GM18499 (cell line): ENCODE measurements around the gene SPTBN1.

Experiments used
- ATAC-seq: cut with Tn5 transposase; IDR thresholded peaks from one replicate; pipeline ENCODE4 v1.9.1; 2021; ENCODE audit warnings: moderate number of reproducible peaks; ENCODE audit not compliant: insufficient read depth, unreplicated experiment

The SPTBN1 gene

DNA sequence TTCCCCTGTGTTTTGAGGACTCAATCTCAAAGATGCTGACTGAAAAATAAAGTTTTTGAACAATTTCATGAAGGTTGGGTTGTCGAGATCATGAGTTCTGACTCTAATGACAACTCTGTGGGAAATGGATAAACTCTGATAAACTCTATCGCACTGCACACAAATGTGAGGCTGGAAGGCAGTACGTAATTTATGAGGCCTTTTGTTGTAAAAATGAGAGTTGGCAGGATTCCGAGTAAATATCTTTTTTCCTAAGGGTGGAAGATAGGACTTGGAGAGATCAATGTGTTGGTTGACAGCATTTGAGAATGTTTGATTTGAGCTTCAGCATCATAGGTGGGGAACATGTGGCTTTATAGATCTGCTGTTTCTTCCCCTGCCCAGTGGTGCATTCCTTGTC, 90.4 kb downstream of the SPTBN1 start:
- ATAC-seq, result no peak

DNA sequence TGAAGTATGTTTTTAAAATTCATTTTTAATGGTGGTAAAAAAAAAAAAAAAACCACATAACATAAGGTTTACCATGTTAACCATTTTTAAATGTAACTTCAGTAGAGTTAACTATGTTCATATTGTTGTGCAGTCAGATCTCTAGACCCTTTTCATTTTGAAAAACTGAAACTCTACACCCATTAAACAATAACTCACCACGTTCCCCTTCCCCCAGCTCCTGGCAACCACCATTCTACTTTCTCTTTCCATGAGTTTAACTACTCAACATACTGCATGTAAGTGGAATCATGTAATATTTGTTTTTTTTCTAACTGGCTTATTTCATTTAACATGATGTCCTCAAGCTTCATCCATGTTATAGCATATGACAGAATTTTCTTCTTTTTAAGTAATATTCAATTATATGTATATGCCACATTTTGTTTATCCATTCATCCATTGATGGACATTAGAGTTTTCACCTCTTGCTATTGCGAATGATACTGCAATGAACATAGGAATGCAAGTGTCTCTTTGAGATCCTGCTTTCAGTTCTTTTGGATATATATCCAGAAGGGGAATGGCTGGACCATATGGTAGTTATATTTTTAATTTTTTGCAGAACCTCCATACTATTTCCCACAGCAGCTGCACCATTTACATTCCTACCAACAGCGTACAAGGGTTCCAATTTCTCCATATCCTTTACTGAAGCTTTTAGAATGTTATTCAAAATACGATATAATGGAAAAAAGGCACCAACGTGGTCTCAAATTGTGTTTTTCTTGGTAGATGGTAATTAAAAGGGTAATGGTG, 91.0 kb downstream of the SPTBN1 start:
- ATAC-seq, result no peak

DNA sequence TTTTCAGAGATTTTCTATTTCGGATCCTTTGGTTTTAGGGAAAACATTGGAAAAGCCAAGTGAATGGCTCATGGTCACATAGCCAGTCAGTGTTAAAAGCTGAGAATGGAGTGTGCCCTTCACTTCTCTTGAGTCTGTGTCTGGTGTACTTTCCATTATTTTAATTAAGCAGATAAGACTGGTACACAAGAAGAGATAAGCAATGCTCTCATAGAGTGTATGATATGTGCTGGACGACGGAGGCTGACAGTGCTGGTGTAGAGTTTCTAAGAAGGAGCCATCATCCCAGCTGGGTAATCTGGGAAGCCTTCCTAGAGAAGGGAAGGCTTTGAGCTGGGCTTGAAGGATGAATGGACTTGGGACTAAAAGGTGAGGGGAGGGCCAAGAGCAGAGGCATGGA, 93.3 kb downstream of the SPTBN1 start:
- no peak for ATAC-seq

DNA sequence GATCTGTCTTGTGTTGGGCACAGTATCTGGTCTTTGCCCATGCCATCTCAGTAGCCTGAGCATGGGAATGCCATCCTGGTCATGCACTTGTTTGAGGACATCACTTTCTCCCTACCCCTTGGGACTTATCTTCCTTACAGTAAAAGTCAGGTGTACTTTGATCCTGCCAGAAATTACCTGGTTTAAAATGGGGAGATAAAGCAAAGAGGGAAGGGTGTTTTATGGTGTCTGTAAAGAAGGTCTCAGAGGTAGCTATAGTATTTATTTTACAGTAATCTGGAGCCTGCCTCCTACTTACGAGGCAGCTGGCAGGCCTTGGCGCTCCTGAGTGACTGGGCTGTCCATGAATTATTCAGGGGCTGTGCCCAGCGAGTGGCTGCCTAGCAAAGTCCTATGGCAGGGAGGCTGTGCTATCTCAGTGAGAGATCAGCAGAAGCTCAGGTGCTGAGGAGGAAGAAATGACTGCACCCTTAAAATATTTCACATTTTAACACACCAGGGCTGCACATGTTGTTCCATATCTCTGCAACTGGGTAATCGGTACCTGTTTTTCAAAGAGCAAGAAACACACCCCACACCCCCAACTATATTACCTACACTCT, 93.9 kb downstream of the SPTBN1 start:
- ATAC-seq, result no peak

DNA sequence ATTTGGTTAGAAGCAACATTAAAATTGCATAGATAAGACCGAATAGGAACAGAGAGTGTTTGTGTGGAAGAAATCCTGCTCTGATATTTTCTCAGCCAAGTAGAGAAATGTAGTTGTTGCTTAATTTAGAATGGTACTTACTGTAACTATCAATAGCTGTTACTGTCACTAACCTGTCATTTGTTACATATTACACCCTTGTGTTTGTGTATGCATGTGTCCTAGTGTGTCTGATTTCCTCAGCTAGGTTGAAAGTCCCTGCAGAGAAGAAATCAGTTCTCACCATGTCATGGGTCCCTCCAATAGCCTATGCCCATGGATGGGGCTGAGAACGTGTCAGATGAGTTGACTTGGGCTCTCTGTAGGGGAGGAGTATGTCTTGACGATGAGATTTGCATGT, 94.4 kb downstream of the SPTBN1 start:
- ATAC-seq, result no peak

DNA sequence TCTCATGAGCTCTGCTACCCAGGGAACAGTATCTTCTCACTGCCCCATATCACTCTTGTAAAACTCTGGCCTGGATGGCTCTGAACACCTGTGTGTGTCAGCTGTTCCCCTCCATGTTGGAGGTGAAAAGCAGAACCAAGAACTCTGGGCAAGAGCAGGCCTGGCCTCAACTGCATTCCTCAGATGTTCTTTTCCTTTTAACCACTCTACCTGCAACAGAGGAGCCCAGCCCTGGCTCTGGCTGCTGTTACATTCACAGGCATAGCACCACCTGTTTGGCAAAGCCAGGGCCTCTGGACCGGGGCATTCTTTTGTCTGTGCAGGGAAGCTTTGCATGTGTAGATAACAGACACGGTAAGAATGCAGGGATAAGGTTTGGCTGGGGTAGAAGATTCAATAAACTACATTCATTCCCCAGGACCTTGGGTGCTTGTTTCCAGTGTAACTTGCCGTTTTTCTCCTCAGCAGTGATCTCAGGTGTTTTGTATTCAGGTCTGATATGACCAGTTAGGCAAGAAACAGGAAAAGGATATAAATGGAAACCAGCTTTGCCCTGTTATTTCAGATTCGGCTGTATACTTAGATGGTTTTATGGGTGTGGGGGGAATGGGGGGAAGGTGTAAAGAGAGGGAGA, 95.1 kb downstream of the SPTBN1 start:
- ATAC-seq, result no peak

DNA sequence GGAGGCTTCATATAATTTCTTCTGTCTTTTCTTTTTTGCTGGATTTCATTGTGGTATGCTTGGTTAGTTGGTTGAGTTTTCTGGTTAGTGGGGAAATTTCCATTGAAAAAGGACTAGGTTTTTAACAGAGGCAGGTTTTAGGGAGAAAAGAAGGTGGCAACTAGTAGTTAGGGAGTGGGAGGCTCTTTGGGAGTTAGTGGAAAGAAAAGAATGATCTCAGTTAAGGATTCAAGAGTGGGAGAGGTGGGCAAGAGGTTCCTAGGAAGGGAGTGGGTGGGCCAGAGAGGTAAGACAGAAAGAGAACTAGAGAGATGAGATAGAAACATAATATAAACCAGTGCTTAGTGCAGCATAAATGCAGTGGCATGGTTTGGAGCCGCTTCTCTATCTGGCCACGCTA, 96.9 kb downstream of the SPTBN1 start:
- ATAC-seq, result no peak

DNA sequence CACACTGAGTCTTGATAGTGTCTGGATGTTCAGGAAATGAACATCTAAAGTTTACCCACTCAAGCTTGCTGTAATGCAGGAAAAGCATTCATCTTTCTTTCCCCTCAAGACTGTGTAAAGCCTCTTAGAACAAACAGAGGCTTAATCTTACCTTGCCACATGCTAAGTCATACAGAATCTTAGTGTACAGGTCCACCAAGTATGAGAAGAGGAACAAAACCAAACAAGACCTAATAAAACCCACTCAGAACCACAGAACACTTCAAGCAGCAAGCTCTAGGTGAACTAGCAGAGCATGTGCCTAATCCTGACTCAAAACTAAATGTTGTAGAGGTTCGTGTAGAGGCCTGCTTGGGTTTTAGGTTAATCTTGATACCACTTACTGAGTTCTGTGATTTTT, 97.6 kb downstream of the SPTBN1 start:
- no peak for ATAC-seq

DNA sequence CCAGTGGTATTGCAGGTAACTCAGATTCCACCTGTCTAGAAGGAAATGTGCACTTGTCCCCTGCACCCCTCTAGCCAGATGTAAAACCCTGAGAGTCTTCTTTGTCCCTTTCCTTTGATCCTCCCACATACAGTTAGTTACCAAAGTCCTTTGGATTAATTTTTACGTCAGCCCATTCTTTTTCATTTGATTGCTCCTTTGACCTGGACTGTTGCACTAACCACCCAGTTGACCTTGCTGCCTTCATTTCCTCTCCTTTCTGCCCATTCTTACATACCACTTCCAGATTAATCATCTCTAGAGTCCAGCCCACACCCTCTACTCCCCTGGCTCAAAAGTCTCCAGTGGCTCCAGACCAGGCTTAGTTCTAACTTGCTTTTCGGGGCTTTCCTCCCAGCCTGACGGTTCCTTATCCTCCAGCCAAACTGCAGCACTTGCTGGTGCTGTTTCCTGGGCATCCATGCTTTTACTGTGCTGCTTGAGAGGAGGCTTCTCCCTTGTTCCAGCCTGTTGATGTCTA, 99.3 kb downstream of the SPTBN1 start:
- no peak for ATAC-seq

DNA sequence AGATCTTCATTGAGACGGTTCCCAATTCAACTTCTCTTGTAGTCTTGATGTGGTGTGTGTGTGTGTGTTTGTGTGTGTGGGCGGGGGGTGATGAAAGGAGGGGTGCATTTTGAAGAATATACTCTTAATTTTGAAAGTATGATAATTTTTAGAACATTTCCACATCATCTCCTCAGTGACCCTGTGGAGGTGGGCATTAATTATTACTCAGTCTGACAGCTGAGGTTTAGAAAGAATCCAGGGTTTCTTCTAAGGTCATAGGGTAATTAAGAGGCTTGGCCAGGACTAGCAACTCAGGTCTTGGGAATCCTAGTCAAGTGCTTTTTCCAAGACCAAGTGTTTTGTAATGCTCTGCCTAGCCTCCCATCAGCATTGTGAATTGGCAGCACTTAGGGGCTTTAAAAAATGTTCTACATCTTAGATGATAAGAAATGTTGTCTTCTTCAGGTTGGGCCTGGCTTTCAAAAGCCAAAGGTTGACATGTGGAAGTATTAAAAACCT, 100.5 kb downstream of the SPTBN1 start:
- no peak for ATAC-seq

DNA sequence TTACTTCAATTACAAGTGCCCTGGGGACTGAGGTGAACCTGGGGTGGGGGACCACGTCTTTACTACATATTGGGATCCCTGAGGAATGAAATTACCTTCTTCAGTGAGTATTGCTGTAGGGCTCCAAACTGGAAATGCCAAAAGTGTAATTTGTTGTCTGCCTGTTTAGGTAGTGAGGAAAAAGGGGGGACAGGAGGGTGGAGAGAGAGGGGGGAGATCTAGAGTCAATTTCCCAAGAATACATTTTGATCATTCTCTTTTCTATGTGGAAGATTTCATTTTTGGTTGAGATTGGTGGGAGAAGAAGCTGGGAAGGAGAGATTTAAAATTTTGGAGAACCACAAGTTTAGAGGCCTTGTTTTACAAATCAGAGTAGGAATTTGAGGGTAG, 101.1 kb downstream of the SPTBN1 start:
- no peak for ATAC-seq

DNA sequence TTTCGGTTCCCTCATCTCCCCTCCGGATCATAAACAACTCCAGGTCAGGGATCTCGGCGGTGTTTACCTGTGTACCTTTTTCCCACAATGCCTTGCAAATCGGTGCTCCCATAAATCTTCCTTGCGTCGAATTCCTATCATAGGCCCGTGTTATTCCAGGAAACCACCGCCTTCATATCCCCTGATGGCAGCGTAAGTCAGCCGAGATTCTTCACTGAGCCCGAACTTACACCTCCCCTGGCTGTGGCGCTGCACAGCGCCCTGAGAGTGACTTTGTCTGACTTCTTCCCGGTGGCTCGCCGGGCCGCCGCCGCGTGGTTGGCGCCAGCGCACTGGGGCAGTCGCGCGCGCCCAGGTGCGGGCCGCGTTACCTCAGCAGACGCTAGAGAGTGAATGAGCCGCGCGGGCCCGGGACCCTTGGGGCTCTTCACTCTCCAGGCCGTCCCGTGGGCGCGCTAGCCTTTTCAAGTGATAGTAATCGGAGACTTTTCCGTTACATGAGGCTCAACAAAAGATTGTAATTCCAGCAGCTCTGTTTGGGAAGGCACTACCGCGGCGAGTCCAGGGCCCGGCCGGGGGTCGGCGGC, 101.6 kb downstream of the SPTBN1 start:
- no peak for ATAC-seq

DNA sequence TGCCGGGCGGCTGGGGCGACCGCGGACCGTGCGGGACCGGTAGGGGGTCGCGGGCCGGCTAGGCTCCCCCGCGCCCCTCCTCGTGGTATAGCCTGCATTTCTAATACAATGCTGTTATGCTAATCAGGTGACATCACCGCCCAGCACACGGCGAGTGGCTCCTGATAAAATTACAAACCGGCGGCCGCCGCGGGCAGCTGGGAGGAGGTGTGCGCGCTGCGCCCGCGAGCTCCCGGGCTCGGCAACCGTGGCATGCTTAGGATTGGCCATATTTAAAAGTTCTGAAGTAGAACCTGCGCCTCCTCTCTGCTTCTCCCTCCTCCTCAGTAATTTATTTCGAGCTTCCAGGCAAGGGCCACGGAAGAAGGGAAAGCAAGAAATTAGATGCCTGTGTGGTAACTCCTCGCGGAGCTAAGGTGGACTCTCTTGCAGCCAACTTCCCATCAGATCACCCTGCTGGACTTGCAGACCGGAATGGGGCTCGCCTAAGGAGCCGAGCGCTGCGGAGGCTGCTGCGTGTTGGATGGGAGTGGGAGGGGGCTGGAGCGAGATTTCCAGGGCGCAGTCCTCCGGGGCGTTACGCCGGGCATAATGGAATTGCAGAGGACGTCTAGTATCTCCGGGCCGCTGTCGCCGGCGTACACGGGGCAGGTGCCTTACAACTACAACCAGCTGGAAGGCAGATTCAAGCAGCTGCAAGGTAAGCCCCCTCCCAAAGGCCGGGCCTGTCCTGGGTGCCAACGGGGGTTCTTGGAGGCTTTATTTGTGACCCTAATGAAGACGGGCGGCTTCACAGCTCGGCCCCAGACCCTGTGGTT, 102.3 kb downstream of the SPTBN1 start:
- no peak for ATAC-seq

DNA sequence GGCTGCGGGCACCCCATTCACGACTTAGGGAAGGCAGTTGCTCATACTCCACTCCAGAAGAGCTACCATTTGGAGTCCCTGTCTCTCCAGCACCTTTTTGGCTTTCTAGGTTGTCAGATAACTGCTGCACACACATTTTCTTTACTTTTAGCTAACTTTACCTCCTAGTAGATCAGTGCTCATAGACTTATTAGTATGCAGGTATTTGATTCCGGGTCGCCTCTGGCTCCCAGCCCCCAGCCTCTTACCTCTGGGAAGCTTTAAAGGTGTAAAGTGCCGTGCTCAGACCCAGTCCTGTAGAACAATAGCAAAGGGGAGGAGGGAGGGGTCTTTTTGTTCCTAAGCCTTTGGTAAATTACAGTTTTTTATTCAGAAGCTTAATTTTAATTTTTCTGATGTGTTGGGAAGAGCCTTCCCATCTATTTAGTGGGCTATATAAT, 102.9 kb downstream of the SPTBN1 start:
- ATAC-seq, result no peak

DNA sequence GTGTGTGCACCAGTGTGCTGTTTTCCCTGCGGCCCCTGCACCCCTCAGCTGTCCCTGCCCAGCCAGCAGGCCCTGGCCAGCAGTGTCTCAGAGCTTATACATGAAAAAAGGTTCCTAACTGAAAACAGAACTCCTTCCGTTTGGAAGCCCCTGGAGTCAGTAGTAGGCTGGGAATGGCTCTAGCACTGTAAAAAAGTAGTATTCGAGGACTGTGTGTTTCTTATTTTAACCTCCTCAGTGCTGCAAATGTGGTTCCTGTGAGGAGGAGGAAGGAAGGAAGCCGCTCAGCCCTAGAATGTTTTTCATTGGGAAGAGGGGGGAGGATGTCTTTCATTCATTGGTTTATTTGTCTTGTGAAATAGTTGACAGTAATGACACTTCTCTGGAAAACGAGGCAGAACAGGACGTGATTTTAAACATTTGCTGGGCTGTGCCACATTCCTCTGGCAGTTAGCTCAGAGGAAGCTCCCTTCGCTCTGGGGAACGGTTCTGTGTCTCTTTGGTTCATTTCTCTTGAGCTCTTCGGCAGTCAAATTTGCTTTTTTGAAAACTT, 103.5 kb downstream of the SPTBN1 start:
- ATAC-seq, result no peak

DNA sequence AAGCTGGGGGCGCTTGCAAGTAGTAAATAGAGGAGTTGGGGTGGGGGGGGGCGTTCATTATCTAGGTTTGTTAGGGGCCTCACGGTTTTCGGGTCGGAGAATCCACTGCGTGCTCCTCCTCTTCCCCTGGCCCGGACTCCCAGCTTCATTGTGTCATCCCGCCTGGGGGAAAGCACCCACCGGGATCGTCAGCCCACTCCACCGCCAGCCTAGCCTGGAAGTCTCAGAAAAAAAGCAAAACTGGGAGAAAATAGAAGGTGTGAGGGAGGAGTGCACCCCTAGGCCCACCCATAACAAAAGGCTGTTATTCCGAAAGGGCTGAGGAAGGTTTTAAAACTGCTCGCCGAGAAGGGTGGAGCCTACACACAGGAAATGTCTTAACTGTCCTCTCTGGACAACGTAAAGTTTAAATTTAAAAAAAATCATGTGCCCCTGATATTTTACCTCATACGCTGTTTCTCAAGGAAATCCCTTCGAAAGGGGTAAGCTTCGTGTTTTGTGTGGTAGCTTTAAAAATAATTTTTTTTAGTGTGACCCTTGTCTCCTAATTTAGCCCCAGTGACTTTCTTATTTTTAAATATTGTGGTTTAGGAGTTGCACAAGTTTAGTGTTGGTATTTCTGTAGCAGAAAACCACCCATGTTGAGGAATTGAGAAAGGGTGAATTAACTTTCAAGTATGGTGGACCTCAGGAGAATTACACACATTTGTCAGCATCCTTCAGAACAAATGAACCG, 104.2 kb downstream of the SPTBN1 start:
- ATAC-seq, result peak; percentile 31

DNA sequence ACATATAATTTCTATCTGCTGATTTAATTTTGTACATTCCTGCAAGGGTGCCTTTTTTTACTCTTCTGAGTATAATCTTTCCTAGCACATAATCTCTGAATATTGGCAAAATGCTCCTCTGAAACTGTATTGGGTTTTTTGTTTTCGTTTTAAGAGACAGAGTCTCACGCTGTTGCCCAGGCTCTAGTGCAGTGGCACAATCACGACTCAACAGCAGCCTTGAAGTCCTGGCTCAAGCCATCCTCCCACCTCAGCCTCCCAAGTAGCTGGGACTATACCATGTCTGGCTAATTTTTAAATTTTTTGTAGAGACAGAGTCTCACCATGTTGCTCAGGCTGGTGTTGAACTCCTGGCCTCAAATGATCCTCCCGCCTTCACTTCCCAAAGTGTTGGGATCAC, 104.9 kb downstream of the SPTBN1 start:
- ATAC-seq, result no peak

DNA sequence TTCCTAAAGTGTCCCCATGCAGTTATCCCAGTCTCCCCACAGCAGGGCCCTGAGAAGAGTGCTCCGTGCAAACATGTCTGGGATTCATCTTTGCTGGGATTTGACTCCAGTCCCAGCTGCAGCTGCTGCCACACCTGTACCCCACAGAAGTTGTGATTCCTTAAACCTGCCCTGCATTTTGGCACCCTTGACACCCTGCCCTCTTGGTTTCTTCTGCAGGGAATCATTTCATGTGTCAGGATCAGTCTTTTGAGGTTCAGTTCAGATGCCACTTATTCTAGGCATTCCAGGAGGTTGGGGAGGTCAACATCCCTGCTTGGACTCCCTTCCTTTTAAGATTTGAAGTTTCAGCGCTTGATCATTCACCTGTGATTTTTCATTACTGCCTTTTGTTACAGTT, 108.3 kb downstream of the SPTBN1 start:
- ATAC-seq, result no peak

DNA sequence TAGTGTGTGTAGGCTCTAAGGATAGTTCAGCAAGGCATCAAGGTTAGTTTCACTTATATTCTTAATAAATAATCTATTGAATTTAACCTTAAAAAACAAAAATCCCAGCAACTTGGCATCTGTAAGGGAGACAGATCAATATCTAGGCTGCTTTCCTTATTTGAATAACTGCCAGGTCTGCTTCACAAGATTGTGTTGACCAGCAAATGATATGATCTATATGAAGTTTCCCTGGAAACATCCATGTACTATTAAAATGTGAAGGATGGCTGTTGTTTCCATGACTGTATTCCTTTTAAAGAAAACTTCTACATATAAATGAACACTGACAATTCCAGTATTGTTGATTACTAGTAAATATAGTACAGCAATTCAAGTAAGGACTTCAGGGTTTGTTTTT, 109.4 kb downstream of the SPTBN1 start:
- no peak for ATAC-seq
